ENCODE measurements around the gene PI16. TPM values are rescaled to one million over a fixed set of nuclear protein-coding genes. Genes with fewer than 3 reads are reported as not detected.

Gene PI16
- polyA plus RNA-seq, 1 of the 3 experiments (the other 2 are of a cell fraction) = 0.02 TPM

- TF ChIP-seq NFIC (IDR thresholded peaks at IDR 0.05; ENCODE audit: borderline replicate concordance) (peak; percentile 20; the same call in 1 of the 2 replicates), FOXJ3 (CRISPR knock-in tag; IDR thresholded peaks at IDR 0.05) (no peak), PBX3 (IDR thresholded peaks at IDR 0.05) (peak; percentile 93)
Observed at GRCh38 chr6:36933102-36933501, 21.4 kb upstream of the PI16 start (continued).

- Histone ChIP-seq H3K36me3 (replicated peaks in 1 of 2; ENCODE audit: control insufficient read depth in 1 of 2, insufficient read depth in 2 of 2, low read length in 1 of 2) (no peaks in the 10 kb centered on the region), H3K27me3 (ENCODE audit: insufficient read depth) (no peaks in the 10 kb centered on the region), H4K20me1 (ENCODE audit: insufficient read depth) (no peaks in the 10 kb centered on the region), H3F3A (replicated peaks; ENCODE audit: insufficient read depth) (peaks cover 8% of the 10 kb centered on the region), H3K4me1 (ENCODE audit: control insufficient read depth in 1 of 2, insufficient read depth in 2 of 2, low read depth in 1 of 2, low read length in 1 of 2) (peaks cover 5 to 8% of the 10 kb centered on the region in 2 experiments; a peak in 1 of 4 replicates), H3K4me3 (ENCODE audit: low read depth in 2 of 2, low read length in 1 of 2) (no peak overlapping the region), H2AFZ (ENCODE audit: low read depth) (no peak overlapping the region; the same call in 1 of the 2 replicates), H3K27ac (ENCODE audit: low read depth in 2 of 2, low read length in 1 of 2) (no peak overlapping the region; a peak in 1 of 4 replicates), H3K79me2 (ENCODE audit: insufficient read depth) (no peaks in the 10 kb centered on the region), H3K4me2 (no peak overlapping the region), H3K9me3 (no peaks in the 10 kb centered on the region), H3K9ac (no peak overlapping the region), H3K9me2 (no peaks in the 10 kb centered on the region)
- DNase-seq = no peak
- 95% methylated on average over 4 of the region's 4 CpGs for WGBS (ENCODE audit: low lambda C conversion rate)
- ChIA-PET CTCF (no interaction called here), POLR2A (no interaction called here)
- no peak for TF ChIP-seq NRF1 (IDR thresholded peaks at IDR 0.05; ENCODE audit: low read depth, low read length)
- TF ChIP-seq TEAD4 (IDR thresholded peaks at IDR 0.05; ENCODE audit: borderline replicate concordance, insufficient read depth) = no peak
- TF ChIP-seq CHD2 (IDR thresholded peaks at IDR 0.05; ENCODE audit: low read length, partially characterized antibody) = no peak
Observed at GRCh38 chr6:36933519-36933918, 21.0 kb upstream of the PI16 start.

DNA sequence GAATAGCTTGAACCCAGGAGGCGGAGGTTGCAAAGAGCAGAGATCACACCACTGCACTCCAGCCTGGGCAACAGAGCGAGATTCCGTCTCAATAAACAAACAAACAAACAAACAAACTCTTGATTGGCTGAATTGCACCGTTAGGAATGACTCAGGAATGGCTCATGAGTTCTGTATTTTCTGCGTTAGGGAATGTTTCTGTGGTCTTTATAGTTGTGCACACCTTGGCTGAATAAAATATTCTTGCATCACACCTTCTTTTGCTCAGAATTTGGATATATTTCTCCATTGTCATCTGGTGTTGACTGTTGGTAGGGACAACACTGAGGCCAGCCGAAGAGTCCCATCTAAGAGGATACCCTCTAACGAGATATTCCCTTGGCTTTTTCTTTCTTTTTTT is 19.6 kb upstream of the PI16 start:
- TF ChIP-seq POLR2AphosphoS5 (IDR thresholded peaks at IDR 0.05; ENCODE audit: low read depth, low read length) (no peak), ELF1 (IDR thresholded peaks at IDR 0.05) (no peak), NRF1 (IDR thresholded peaks at IDR 0.05; ENCODE audit: low read depth, low read length) (no peak), GABPA (IDR thresholded peaks at IDR 0.05; ENCODE audit: low read depth) (no peak), FOXJ3 (CRISPR knock-in tag; IDR thresholded peaks at IDR 0.05) (no peak), EZH2phosphoT487 (IDR thresholded peaks at IDR 0.05; ENCODE audit: borderline replicate concordance, low read depth) (no peak)
- Histone ChIP-seq H3K9ac (no peak overlapping the region), H3K4me2 (no peak overlapping the region), H4K20me1 (ENCODE audit: insufficient read depth) (no peaks in the 10 kb centered on the region), H3K27me3 (ENCODE audit: insufficient read depth) (no peaks in the 10 kb centered on the region), H3K79me2 (ENCODE audit: insufficient read depth) (no peaks in the 10 kb centered on the region), H3K4me3 (ENCODE audit: low read depth in 2 of 2, low read length in 1 of 2) (no peak overlapping the region), H3K9me3 (no peaks in the 10 kb centered on the region), H3F3A (replicated peaks; ENCODE audit: insufficient read depth) (peaks cover 8% of the 10 kb centered on the region), H3K4me1 (ENCODE audit: control insufficient read depth in 1 of 2, insufficient read depth in 2 of 2, low read depth in 1 of 2, low read length in 1 of 2) (peaks cover 0 to 8% of the 10 kb centered on the region in 2 experiments; a peak in 1 of 4 replicates), H2AFZ (ENCODE audit: low read depth) (no peak overlapping the region), H3K36me3 (replicated peaks in 1 of 2; ENCODE audit: control insufficient read depth in 1 of 2, insufficient read depth in 2 of 2, low read length in 1 of 2) (no peaks in the 10 kb centered on the region), H3K27ac (ENCODE audit: low read depth in 2 of 2, low read length in 1 of 2) (no peak overlapping the region), H3K9me2 (no peaks in the 10 kb centered on the region)
- 84% methylated on average over 7 of the region's 7 CpGs for WGBS (ENCODE audit: low lambda C conversion rate)
- CTCF ChIA-PET = interaction anchor here (1.2 to 3.5 kb wide), 2 partner anchors 83 to 153 kb away, joined by 3 to 15 read pairs; no protein-coding TSS in a partner anchor
- POLR2A ChIA-PET = no interaction called here
- DNase-seq = no peak
